Parathyroid adenoma (tissue), 2 donors: ENCODE data around the gene SPATA19.

Experiments
- H2AFZ ChIP-seq: fragments of 300-600 bp; sonication (generic); one replicate; pipeline ENCODE4 v1.7.0; 2017; ENCODE audit warnings: antibody characterized with exemption, mild to moderate bottlenecking
- H3K27ac ChIP-seq: fragments of 300-600 bp; sonication (generic); one replicate; pipeline ENCODE4 v1.7.0; 2017
- H3K27me3 ChIP-seq: fragments of 300-600 bp; sonication (generic); one replicate; pipeline ENCODE4 v1.7.0; 2017; ENCODE audit warnings: low read length; ENCODE audit not compliant: control insufficient read depth, insufficient read depth
- H3K36me3 ChIP-seq: fragments of 300-600 bp; sonication (generic); one replicate; pipeline ENCODE4 v1.7.0; 2017; ENCODE audit warnings: low read length; ENCODE audit not compliant: control insufficient read depth, insufficient read depth
- H3K4me1 ChIP-seq: fragments of 300-600 bp; sonication (generic); one replicate; pipeline ENCODE4 v1.7.0; 2017; ENCODE audit warnings: control low read depth
- H3K4me2 ChIP-seq: fragments of 300-600 bp; sonication (generic); one replicate; pipeline ENCODE4 v1.7.0; 2017; ENCODE audit warnings: low read length
- H3K4me3 ChIP-seq: fragments of 300-600 bp; sonication (generic); one replicate; pipeline ENCODE4 v1.7.0; 2017; ENCODE audit warnings: low read depth, low read length
- H3K79me2 ChIP-seq: fragments of 300-600 bp; sonication (generic); one replicate; pipeline ENCODE4 v1.7.0; 2017; ENCODE audit warnings: control low read depth
- H3K9ac ChIP-seq: fragments of 300-600 bp; sonication (generic); one replicate; pipeline ENCODE4 v1.7.0; 2017; ENCODE audit warnings: mild to moderate bottlenecking
- H3K9me3 ChIP-seq: fragments of 300-600 bp; sonication (generic); one replicate; pipeline ENCODE4 v1.7.0; 2017; ENCODE audit warnings: low read length; ENCODE audit not compliant: control insufficient read depth
- TF ChIP-seq, protein P1 (sequence below): fragments of 300-600 bp; sonication (generic); IDR thresholded peaks from one replicate; pipeline ENCODE4 v1.7.0; 2017; ENCODE audit warnings: antibody characterized with exemption, mild to moderate bottlenecking
- donor health status: primary hyperparathyroidism.

SPATA19 gene

DNA sequence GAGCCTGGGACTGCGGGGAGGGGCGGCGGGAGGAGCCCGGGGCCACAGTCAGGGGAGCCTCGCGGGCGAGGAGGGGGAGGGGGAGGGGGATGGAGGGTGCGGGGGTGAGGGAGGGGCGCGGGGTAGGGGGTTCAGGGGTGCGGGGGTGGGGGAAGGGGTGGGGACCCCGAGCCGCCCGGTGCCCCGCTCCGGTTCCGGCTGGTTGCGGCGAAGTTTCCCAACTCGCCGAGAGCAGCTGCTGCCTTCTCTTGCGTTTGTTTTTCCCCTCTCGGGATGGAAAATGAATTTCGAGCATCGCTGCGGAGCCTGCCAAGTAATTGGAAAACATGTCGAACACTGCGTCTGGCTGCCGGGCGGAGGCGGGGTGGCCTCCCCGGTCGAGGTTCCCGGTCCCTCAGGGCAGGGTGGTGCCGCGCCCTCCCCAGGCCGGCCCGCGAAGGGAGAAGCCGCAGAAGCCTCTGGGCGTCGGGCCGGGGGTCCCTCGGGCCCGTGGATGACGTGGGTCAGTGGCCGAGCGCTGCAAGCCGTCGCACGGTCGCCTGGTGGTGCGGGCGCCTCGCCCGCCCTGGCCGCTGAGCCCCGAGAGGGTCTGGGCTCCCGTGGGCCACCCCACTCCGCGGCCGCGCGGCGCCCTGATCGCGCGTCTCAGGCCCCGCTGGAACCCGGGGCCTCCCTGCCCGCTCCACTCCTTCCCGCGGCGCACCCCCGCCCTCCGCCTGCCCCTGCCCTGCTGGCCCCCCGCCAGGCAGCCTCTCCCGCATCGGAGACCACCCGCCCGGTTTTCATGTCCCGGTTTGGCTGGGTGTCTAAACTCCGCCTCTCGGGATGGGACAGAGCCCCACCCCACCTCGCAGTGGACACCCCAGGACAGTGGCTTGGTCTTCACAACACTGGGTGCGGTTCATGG is 12.1 kb downstream of the SPATA19 start:
- TF ChIP-seq, protein P1, sequence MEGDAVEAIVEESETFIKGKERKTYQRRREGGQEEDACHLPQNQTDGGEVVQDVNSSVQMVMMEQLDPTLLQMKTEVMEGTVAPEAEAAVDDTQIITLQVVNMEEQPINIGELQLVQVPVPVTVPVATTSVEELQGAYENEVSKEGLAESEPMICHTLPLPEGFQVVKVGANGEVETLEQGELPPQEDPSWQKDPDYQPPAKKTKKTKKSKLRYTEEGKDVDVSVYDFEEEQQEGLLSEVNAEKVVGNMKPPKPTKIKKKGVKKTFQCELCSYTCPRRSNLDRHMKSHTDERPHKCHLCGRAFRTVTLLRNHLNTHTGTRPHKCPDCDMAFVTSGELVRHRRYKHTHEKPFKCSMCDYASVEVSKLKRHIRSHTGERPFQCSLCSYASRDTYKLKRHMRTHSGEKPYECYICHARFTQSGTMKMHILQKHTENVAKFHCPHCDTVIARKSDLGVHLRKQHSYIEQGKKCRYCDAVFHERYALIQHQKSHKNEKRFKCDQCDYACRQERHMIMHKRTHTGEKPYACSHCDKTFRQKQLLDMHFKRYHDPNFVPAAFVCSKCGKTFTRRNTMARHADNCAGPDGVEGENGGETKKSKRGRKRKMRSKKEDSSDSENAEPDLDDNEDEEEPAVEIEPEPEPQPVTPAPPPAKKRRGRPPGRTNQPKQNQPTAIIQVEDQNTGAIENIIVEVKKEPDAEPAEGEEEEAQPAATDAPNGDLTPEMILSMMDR = no peak
- Histone ChIP-seq H3K4me2 (no peak overlapping the region), H3K4me3 (no peak overlapping the region)

GRCh38 chr11:133832096-133832990 is 13.0 kb downstream of the SPATA19 start:
- Histone ChIP-seq H3K4me2 (no peak overlapping the region), H3K4me1 (no peaks in the 10 kb centered on the region), H3K9me3 (no peaks in the 10 kb centered on the region), H3K79me2 (no peaks in the 10 kb centered on the region), H3K27ac (no peak overlapping the region), H3K9ac (no peak overlapping the region), H2AFZ (no peak overlapping the region), H3K27me3 (no peaks in the 10 kb centered on the region), H3K36me3 (no peaks in the 10 kb centered on the region), H3K4me3 (no peak overlapping the region)
- TF ChIP-seq, protein P1 = no peak

More for the DNA sequence above, 12.1 kb downstream of the SPATA19 start:
- Histone ChIP-seq H3K9ac (no peak overlapping the region), H3K27ac (no peak overlapping the region), H3K9me3 (no peaks in the 10 kb centered on the region), H2AFZ (no peak overlapping the region), H3K4me1 (no peaks in the 10 kb centered on the region), H3K36me3 (no peaks in the 10 kb centered on the region), H3K27me3 (no peaks in the 10 kb centered on the region), H3K79me2 (no peaks in the 10 kb centered on the region)

DNA sequence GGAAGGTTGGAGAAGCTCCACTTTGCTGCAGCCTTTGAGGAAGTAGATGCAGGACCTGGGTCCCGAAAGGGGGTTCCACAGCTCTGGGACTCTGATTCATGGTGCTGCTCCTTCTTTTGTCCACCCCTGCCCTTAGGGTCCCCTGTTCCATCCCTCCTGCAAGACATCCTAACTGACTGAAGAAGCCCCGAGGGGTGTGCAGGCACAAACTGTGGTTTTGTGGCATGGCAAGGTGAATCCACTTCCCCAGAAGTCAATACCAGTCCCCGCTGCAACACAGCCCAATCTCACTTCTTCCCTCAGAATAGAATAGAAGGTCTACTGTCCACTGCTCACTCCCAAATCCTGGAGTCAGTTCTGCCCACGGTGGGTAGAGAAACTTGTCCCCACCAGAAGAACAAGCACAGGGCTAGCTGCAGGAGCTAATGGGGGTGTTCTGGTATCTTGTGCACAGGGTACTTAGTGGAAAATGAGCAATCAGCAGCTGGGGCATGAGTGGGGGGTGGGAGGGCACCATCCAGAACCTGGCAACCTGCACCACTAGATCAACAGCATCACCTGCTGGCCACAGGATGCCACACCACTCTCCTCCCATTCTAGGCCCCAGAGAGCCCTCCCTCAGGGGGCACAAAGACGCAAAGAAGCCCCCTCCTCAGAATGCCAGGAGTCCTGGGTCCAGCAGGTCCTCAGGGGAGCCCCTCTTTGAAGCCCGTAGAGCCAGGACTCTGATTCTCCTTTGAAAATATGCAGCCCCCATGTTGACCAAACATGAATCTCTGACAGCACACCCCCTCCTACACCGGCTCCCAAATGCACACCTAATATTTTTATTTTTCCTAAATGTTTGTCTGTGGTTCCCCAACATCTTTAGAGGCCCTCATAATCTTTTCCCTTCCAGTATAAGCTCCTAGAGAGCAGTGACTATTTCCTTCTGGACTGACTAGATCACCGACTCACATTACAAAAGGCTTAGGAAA is 14.1 kb downstream of the SPATA19 start:
- H2AFZ ChIP-seq = no peak overlapping the region
- no peaks in the 10 kb centered on the region for H3K27me3 ChIP-seq
- no peak overlapping the region for H3K27ac ChIP-seq
- H3K36me3 ChIP-seq = no peaks in the 10 kb centered on the region
- no peak overlapping the region for H3K9ac ChIP-seq
- H3K4me1 ChIP-seq = no peaks in the 10 kb centered on the region
- no peaks in the 10 kb centered on the region for H3K9me3 ChIP-seq
- TF ChIP-seq, protein P1 = no peak
- no peak overlapping the region for H3K4me3 ChIP-seq
- no peaks in the 10 kb centered on the region for H3K79me2 ChIP-seq
- H3K4me2 ChIP-seq = no peak overlapping the region

GRCh38 chr11:133829566-133829965 is 15.7 kb downstream of the SPATA19 start:
- Histone ChIP-seq H2AFZ (no peak overlapping the region), H3K9ac (no peak overlapping the region), H3K79me2 (no peaks in the 10 kb centered on the region), H3K4me2 (no peak overlapping the region), H3K4me3 (no peak overlapping the region), H3K27me3 (no peaks in the 10 kb centered on the region), H3K4me1 (no peaks in the 10 kb centered on the region), H3K36me3 (no peaks in the 10 kb centered on the region), H3K9me3 (no peaks in the 10 kb centered on the region), H3K27ac (no peak overlapping the region)
- TF ChIP-seq, protein P1 = no peak
